Tibial artery (tissue), 4 donors: ENCODE measurements around the gene AKAP13.
A peak's percentile ranks its signal among the peaks of the same experiment; 100 is the strongest.

Experiments used
- DNase-seq, 2 donors: peaks; one replicate each; pipeline ENCODE4 v3.0.0-alpha.2; 2019
- H3K27ac ChIP-seq, 2 donors: fragments of 200-600 bp; sonication (generic) in 1 of 2; 1 replicate in 1 of 2; 2 replicates in 1 of 2; pipeline ENCODE4 v1.5.1; 2018 to 2019; ENCODE audit warnings: mild to moderate bottlenecking in 1 of 2
- H3K27me3 ChIP-seq, 2 donors: fragments of 200-600 bp; sonication (generic) in 1 of 2; one replicate each; pipeline versions ENCODE4 v1.5.1 to v1.6.0; 2016 to 2019
- H3K36me3 ChIP-seq, 3 donors: fragments of 200-600 bp; sonication (generic) in 2 of 3; one replicate each; pipeline ENCODE4 v1.5.1; 2016 to 2019; ENCODE audit warnings: mild to moderate bottlenecking in 2 of 3
- H3K4me1 ChIP-seq, 4 donors: fragments of 200-600 bp; sonication (generic) in 2 of 4; 1 replicate in 3 of 4; 2 replicates in 1 of 4; pipeline ENCODE4 v1.5.1; 2016 to 2019
- H3K4me3 ChIP-seq, 2 donors: fragments of 200-600 bp; sonication (generic) in 1 of 2; 1 replicate in 1 of 2; 2 replicates in 1 of 2; pipeline ENCODE4 v1.5.1; 2018 to 2019; ENCODE audit warnings: mild to moderate bottlenecking in 2 of 2
- H3K9me3 ChIP-seq, 3 donors: fragments of 200-600 bp; sonication (generic) in 1 of 3; one replicate each; pipeline ENCODE4 v1.5.1; 2016 to 2019
- intact Hi-C: fragments of 100-400 bp; cut with DNase I; formaldehyde crosslinking; loops from one replicate; pipeline ENCODE4 v1.15.0; 2023; ENCODE audit warnings: low total_unique reads
- TF ChIP-seq, protein P1 (sequence below), 2 experiments: fragments of 200-600 bp in 1 of 2; fragments of 450-650 bp in 1 of 2; IDR thresholded peaks; one replicate each; pipeline ENCODE4 v1.5.1; 2017 to 2019; ENCODE audit warnings: antibody characterized with exemption in 2 of 2, mild to moderate bottlenecking in 1 of 2, moderate library complexity in 1 of 2

AKAP13 gene

DNA sequence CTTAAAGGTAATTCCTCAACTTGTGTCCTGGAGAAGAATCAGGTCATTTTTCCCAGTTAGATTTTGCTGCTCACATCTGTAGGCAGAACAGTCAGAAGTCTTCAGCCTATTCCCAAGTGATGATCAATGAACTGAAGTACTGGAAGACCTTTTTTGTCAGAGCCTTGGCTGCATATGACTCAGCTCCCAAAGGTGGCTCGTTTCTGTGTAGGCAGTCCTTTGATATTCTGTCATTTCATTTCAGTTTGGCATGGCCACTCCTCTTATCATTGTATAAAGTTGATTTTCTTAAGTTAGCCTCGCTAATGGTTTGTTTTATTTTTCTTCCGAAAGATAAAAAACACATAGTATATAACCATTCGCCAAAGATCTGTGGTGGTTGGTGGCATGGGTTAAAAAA is 323.7 kb downstream of the AKAP13 start:
- Histone ChIP-seq H3K9me3 (no peaks in the 10 kb centered on the region), H3K27ac (peak overlapping the region; percentile 79 to 84), H3K4me3 (peak overlapping the region in 1 of 2 donors; percentile 11), H3K36me3 (peaks cover 0 to 7% (median 0%) of the 10 kb centered on the region in 3 donors), H3K27me3 (no peaks in the 10 kb centered on the region), H3K4me1 (peaks cover 0 to 71% (median 34%) of the 10 kb centered on the region in 4 donors)
- TF ChIP-seq, protein P1, sequence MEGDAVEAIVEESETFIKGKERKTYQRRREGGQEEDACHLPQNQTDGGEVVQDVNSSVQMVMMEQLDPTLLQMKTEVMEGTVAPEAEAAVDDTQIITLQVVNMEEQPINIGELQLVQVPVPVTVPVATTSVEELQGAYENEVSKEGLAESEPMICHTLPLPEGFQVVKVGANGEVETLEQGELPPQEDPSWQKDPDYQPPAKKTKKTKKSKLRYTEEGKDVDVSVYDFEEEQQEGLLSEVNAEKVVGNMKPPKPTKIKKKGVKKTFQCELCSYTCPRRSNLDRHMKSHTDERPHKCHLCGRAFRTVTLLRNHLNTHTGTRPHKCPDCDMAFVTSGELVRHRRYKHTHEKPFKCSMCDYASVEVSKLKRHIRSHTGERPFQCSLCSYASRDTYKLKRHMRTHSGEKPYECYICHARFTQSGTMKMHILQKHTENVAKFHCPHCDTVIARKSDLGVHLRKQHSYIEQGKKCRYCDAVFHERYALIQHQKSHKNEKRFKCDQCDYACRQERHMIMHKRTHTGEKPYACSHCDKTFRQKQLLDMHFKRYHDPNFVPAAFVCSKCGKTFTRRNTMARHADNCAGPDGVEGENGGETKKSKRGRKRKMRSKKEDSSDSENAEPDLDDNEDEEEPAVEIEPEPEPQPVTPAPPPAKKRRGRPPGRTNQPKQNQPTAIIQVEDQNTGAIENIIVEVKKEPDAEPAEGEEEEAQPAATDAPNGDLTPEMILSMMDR (IDR thresholded peaks at IDR 0.05): no peak
- intact Hi-C loops: loop anchor here (10.0 kb wide), 1 partner anchor 59 kb away; no protein-coding TSS in a partner anchor
- no peak for DNase-seq

DNA sequence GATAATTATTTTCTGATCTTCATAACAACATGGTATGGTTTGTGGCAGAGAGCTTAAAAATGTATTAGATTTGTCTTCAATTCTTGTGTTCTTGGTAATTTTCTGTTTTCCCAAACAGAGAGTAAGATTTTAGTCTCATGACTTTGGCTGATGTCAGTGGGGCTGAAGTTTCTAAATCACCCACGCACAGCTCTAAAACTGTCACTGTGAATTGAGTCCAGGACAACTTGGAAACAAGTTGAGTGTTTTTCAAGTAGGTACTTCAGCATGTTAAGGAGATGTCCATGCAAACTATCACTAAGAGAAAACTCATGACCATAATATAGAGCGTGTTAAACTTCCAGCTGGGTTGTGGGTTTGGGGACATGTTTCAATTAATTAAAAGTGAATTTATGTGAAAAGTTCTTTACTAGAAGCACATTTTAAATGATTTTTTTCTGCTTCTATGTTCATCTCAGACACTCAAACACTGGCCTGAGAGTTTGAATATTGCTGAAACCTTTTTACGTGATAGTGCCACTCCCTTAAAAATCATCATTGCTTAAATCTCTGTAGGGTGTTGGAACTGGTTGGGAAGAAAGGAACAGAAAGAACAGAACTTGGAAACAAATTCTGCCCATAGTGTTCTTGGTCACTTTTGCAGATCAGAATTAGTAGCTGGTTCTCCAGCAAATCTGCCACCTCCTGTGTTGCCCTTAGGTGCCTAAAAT is 324.5 kb downstream of the AKAP13 start:
- H3K4me3 ChIP-seq: peak overlapping the region in 1 of 2 donors; percentile 11
- H3K4me1 ChIP-seq: peaks cover 0 to 74% (median 34%) of the 10 kb centered on the region in 4 donors
- H3K27me3 ChIP-seq: no peaks in the 10 kb centered on the region
- H3K36me3 ChIP-seq: peaks cover 0 to 7% (median 4%) of the 10 kb centered on the region in 3 donors
- TF ChIP-seq, protein P1 (IDR thresholded peaks at IDR 0.05): no peak
- H3K27ac ChIP-seq: peak overlapping the region; percentile 79 to 84
- H3K9me3 ChIP-seq: no peaks in the 10 kb centered on the region
- no peak for DNase-seq
- intact Hi-C loops: loop anchor here (10.0 kb wide), 1 partner anchor 60 kb away; no protein-coding TSS in a partner anchor

DNA sequence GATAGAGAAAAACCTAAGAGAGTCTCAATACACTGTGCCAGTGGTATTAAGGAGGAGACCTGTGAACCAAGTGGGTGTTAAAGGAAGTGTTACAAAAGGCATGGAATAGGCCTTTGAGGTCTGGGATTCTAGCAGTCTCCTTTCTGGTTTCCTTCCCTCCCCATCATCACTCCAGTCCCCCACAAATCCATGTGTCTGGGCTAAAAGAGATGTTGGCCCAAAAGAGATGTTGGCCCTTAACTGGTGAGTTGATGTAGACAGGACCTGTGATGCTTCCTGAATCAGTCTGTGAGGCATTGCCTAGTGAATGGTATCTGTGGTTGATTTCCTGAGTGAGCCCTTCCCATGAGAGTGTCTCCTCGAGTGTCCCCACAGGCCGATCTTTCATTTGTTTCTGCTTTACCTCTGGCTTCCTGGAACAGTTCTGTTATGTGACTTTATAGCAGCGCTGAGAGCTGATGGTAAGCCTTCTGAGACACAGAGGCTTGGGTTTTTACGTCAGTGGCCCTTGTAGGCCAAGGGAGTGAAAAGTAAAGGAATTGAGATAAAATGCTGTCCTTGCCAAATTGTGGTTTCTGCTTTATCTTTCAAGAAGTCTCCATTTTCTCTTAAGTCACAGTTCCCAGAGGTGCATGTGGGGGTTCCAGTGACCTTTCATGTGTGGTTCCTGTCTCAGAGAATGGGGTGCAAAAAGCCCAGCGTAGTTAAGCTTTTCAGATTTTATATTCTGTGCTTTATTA is 326.5 kb downstream of the AKAP13 start:
- intact Hi-C loops: loop anchor here (10.0 kb wide), 1 partner anchor 62 kb away; no protein-coding TSS in a partner anchor
- peak overlapping the region; percentile 14 to 25 for H3K4me3 ChIP-seq
- no peaks in the 10 kb centered on the region for H3K27me3 ChIP-seq
- TF ChIP-seq, protein P1 (IDR thresholded peaks at IDR 0.05): no peak
- peaks cover 1 to 23% (median 20%) of the 10 kb centered on the region in 3 donors for H3K36me3 ChIP-seq
- peaks cover 0 to 71% (median 33%) of the 10 kb centered on the region in 4 donors for H3K4me1 ChIP-seq
- no peak for DNase-seq
- peak overlapping the region; percentile 79 to 84 for H3K27ac ChIP-seq
- H3K9me3 ChIP-seq: no peaks in the 10 kb centered on the region

DNA sequence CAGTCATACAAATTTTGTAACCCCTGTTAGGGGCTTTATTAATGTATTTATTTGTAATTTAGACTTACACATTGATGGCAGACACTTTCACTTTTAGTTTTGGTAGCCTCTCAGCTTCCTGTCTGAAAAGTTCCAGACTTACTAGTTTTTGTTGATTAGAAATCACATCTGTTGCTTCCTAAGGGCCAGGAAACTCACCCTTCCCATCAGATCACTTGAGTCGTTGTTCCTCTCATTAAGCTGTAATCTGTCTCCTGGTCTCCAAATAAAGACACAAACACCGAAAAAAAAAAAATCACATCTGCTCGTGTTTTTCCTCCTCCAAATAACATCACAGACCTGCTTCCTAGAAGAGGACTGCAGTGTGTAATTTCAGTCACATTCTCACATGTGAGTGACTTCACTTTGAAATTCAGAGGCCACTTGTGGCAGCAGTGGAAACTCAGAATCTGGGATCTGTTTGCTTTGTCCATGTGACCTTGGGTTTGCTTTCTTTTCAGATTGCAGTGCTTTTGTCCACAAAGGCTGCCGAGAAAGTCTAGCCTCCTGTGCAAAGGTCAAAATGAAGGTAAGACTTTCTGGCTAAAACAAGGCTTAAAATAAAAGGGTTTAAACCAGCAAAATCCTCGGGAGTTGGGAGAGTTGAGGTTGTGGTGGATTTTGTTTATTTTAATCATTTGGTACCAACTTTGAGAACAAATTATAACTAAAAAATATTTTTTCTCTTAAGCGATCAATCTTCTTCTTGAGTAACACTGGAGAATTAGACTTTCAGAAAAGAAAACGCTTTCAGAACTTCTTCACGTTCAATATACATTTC is 327.3 kb downstream of the AKAP13 start:
- no peaks in the 10 kb centered on the region for H3K9me3 ChIP-seq
- H3K4me3 ChIP-seq: peak overlapping the region; percentile 14 to 25
- peak overlapping the region; percentile 79 to 84 for H3K27ac ChIP-seq
- no peaks in the 10 kb centered on the region for H3K27me3 ChIP-seq
- peaks cover 4 to 29% (median 22%) of the 10 kb centered on the region in 3 donors for H3K36me3 ChIP-seq
- intact Hi-C loops: loop anchor here (10.0 kb wide), 1 partner anchor 63 kb away; no protein-coding TSS in a partner anchor
- DNase-seq: no peak
- TF ChIP-seq, protein P1 (IDR thresholded peaks at IDR 0.05): no peak
- H3K4me1 ChIP-seq: peaks cover 0 to 65% (median 30%) of the 10 kb centered on the region in 4 donors

DNA sequence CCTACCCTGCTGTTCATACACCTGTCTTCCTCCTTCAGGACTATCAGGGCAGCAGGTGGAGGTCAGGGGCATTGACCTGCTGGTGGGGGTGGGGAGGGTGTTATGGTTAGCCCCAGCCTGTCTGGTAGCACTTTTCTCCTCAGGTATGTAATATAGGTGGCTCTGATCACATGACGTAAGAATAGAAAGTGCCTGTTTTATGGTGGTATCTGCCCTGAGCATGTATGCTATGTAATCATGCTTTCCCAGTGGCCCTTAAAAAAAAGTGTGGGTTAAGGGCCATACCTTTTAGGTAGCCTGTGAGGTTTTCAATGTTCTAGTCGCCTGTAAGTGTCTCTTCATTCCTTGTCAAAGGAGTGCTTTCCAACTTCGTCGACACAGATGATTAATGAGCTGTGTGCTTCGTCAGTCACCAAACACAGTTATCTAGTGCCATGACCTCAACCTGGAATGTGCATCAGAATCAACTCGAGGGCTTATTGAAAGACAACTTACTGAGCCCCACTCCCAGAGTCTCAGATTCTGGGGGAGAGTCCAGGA is 328.1 kb downstream of the AKAP13 start:
- peak overlapping the region; percentile 79 to 84 for H3K27ac ChIP-seq
- H3K36me3 ChIP-seq: peaks cover 4 to 37% (median 22%) of the 10 kb centered on the region in 3 donors
- TF ChIP-seq, protein P1 (IDR thresholded peaks at IDR 0.05): no peak
- peaks cover 0 to 57% (median 29%) of the 10 kb centered on the region in 4 donors for H3K4me1 ChIP-seq
- no peak for DNase-seq
- H3K9me3 ChIP-seq: no peaks in the 10 kb centered on the region
- H3K27me3 ChIP-seq: no peaks in the 10 kb centered on the region
- intact Hi-C loops: loop anchor here (10.0 kb wide), 1 partner anchor 64 kb away; no protein-coding TSS in a partner anchor
- H3K4me3 ChIP-seq: peak overlapping the region in 1 of 2 donors; percentile 25
